Dermis microvascular lymphatic vessel endothelial cell (primary cell): ENCODE results near the gene IDH3G. TPM values are rescaled to one million over a fixed set of nuclear protein-coding genes. Genes with fewer than 3 reads are reported as not detected.
A peak's percentile ranks its signal among the peaks of the same experiment; 100 is the strongest.

Experiments used
- DNase-seq, 2 donors: peaks; one replicate each; pipeline versions ENCODE4 v3.0.0 to v3.0.0-alpha.2; 2010; ENCODE audit warnings: low read depth in 2 of 2
- total RNA-seq: library from RNA; depleted of rRNA; stranded (reverse); fragments of >200 nt; gene quantifications from 2 replicates; pipeline ENCODE4 v1.2.1, GENCODE V29; 2014

The IDH3G gene
- total RNA-seq, 1 donor from 2014 or later, result 35.9 TPM

DNA sequence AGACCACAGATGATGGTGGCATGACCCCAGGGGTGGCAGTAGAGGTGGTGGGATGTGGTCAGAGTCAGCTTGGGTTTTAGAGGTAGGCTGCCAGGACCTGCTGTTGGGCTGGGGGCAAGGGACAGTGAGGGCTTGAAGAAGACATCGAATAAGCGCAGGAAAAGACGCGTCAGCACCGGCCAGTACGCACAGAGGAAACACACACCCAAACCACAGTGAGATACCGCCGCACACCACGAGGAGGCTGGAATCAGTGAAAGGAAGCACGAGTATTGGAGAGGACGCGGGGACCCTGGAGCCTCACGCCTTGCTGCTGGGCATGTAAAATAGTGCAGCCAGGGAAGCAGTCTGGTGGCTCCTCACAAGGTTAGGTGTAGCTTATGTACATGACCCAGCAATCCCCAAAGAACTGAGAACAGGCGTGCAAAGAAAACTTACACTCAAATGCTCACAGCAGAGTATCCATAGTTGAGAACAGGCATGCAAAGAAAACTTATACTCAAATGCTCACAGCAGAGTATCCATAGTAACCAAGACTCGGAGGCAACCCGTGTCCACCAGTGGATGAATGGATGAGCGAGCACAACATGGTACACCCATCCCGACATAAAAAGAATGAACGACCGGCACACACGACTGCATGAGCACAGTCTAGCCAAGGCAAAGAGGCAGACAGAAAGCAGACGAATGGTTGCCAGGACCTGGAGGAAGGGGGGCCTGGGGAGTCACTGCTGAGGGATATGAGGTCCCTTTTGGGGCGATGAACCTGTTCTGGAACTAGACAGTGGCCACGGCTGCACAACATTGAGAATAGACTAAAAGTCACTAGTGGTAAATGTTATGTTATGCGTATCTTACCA, 22.9 kb upstream of the IDH3G start:
- no peak for DNase-seq

DNA sequence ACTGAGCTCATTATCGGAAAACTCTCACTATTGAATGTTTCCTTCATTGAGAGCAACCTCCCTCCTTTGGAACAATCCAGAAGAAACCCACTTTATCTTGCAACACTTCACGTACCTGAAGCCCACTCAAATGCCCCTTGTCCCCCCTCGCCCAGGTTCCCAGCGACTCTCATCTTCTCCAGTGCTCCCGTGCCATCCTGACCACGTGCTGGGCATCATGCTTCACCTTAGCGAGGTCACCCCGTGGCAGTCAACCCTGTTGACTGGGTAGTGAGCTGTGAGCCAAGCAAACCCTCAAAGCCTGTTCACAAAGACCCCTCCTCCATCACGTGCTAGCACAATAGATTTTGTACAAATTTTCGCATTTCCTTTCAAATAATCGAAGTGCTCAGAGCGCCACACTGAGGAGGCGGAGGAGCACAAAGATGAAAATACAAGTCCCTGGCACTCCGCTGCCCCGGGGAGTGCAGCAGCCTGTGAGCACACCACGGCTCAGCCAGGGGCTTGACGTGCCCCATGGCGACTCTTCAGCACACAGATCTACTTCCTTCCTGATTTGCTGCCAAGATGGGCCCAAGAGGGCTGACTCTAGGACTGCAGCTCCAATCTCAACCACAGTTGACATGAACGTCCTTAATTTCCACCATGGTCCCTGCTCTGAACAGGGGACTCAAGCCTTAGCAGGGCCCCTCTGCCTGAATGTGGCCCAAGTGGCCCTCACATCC, 20.6 kb upstream of the IDH3G start:
- no peak for DNase-seq

DNA sequence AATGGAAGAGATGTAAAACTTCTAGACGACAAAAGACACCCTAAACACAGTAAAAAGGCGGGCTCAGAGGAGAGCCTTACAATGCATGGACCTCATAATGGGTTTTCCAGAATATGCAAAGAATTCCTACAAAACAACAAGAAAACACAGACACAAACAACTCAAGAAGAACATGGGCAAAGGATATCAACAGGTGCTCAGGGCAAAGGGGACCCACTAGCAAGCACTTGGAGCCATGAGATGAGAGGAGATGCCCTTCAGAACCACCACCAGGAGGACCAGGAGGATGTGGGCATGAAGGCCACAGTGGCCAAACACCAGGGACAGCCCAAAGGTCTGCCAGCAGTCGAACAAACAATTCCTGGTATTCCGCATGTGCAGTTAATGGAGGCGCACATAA, 19.0 kb upstream of the IDH3G start:
- no peak for DNase-seq

DNA sequence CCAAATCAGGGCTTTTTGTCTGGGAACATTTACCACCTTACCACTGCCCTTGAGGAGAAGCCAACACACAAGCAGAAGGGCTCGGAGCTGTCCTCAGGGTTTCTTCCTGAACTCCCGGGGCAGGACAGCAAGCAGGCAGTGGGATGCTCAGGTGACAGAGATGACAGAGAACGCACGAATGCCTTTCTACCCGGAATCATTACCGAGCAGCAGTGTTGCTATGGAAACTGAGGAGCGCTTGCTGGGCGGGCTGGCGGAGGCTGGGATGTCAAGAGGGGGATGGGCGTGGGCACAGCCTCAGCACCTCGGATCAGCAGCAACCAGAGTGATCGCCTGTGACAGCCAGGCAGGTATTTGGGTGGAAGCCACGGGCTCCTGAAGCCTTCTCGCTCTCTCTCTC, 18.0 kb upstream of the IDH3G start:
- DNase-seq, result no peak

DNA sequence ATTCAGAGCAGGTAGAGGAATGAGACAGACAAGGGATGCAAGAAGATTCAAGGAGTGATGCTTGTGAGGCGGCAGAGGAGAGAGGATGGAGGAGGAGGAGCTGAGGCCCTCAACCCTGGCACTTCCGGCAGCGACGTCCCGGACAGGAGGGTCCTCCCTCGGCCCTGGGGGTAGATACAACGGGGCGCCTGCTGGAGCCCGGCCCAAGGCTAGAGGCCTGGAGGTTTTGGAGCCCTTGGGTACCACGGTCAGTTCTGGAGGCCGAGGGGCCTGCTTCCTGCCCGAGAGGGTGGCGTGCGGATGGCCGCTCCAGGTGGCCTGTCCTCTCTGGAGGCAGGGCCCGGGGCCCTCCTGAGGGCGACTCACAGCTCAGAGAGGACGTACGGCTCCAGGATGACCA, 13.8 kb upstream of the IDH3G start:
- no peak for DNase-seq

DNA sequence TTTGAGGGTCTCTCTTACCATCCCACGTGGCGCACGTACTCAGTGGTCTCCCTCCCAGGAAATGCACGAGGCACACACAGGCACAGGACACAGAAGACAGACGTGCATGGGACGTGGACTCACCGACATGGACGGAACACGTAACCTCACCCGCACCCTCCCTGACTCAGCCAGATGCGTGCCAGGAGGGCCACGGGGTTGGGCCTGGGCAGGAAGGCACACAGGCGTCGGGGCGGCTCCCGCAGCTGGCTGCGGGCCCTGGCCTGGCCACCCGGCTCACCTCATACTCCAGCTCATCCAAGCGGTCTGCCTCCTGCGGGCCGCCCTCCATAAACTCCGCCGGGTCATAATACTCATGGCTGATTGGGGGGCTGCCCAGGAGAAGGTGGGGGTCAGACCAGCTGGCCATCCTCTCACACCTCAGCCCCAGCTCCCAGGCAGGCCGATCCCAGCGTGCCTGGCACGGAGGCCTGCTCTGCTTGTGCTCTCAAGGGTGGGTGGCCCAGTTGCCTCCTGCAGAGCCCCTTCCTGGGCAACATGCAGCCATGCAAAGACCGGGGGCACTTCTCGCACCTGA, 12.9 kb upstream of the IDH3G start:
- DNase-seq, result peak; percentile 21 to 24

DNA sequence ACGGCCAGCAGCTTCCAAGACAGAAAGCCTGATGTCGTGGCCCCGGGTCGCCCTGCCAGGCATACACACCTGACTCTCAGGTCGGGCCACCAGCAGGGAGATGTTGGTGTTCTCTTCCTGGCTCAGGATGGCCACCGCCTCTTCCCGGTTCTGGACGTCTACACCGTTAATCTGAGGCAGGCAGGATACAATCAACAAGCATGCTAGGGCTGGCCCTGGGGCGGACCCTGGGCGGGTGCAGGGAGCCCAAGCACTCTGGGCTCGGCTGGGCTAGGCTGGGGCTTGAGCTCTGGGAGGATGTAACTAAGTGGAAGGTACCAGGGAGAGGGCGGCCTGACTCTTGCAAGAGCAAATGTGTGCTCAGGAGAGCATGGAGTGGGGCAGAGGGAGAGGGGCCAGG, 11.3 kb upstream of the IDH3G start:
- DNase-seq, result no peak

DNA sequence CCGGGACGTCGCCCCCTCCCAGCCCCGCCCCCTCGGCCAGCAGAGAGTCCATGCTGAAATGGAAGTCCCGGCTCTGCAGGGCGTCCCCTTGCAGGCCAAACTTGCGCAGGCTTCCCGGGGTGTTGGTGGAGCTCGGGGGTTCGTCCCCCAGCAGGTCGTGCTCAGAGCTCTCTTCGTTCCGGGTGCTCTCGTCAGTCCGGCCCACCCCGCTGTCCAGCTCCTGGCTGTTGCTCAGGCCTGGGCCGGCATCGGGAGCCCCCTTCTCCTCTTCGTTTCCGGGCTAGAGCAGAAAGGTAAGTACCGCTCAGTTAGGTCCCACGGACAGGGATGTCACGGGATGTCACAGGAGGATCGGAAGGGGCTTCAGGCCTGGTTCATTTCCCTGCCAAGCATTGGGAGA, 10.4 kb upstream of the IDH3G start:
- DNase-seq, result no peak

DNA sequence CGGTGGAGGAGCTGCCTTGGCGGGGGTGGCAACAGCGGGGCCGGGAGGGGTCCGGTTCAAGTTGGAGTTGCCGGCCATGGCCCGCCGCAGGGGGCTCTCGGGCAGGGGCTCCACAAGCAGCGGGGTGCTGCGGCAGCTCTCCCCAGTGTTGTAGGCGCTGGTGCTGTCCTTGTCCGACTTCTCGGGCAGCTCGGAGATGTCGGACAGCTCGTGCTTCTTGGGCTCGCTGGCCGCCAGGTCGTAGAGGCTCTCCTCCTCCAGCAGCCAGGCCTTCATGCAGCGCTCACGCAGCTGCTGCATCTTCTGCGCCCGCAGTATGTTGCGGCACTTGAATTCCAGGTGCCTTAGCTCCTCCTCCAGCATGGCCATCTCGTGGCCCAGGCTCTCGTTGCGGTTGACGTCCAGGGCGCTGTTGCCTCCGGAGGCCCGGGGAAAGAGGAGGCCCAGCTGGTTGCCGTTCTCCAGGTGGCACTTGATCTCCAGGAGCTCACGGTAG, 10.0 kb upstream of the IDH3G start:
- DNase-seq, result no peak

DNA sequence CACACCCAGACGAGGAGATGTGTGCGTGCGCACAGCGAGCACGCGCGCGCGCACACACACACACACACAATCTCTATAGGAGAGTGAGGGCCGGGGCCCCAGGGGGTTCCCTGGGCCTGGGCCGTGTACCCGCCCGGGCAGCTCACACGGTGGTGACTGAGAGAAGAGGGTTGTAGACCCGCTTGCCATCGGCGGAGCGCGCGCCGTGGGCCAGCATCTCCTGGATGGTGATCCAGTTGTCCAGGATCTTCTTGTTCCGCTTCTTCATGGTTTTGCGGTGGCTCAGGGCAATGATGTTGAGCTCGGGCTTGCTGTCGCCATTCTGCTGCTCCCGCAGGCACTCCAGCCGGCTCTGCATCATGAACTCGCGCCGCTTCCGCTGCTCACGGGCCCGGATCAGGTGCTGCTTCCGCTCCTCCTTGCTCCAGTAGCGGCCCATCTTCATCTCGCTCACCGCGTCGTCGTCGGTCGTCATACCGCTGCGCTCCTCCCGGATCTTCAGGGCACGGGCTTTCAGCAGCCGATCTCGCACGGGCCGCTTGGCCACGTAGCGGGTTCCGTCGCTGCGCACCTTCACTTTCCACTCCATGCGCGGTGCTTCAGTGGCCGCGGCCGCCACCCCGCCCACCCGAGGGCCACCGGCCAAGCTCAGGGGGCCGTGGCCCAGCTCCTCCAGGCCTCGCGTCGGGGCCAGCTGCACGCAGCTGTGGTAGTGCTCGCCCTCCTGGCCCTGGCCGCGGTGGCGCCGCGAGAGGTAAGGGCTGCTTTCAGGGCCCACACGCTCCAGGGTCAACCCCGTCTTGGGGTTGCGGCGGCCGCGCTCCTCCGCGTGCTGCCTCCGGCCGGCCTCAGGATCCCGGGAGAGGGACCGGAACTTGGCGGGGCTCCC, 9.3 kb upstream of the IDH3G start:
- DNase-seq, result no peak

DNA sequence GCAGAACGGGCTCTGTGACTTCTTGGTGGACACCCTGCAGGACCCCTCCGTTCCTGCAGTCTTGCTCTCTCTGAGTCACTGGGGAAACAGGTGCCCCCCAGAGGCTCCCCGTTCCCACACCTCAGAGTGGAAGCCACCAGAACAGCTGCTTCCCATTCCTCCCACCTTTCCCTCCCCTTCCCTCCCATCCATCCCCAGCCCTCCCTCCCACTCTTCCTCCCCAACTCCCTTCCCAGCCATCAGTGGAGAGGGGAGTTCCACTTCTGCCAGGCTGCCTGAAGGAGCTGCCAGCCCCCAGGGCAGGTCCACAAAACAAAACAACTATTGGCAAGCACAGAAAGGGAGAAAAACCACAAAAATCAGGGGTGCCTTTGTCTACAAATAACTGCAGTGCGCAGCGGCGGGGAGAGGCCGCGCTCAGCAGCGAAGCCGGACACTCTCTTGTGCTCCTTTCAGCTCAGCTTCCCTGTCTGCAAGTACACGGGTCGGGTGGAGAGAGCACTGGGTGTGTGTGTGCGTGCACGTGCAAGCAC, 8.4 kb upstream of the IDH3G start:
- no peak for DNase-seq

DNA sequence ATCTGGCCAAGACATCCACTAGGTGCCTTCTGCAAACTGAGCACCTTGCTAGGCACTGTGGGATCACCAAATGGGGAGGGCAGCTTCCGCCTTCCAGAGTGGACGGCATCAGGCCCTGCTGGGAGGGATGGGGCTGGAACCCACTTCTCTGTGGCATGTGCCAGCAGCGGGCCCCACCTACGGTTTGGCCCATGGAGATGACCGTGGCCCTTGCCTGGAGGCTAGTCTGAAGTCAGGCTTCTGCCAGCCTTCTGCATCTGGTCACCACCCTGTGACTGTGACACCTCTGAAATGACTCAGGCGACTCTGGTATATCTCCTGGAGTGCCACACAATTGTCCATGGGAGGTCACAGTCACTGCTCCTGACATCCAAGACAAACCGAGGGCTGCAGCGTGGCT, 7.5 kb upstream of the IDH3G start:
- DNase-seq, result no peak

DNA sequence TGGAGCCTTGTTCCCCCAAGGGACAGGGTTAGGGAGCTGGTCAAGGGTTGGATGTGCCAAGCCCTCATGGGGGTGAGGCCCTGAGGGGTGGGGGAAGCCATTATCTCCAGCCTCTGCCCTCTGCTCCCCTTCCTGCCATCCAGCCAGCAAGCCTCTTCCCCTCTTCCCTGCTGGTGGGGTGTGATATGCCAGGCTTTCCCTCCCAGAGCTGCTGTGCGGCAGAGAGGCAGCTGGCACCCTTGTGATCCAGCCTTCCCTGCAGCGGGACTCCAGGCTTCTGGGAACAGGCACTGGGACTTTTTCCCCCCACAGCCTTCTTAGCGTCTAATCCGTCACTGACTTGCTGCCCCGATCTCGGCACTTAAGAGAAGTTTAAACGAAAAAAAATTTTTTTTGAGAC, 6.6 kb upstream of the IDH3G start:
- no peak for DNase-seq

DNA sequence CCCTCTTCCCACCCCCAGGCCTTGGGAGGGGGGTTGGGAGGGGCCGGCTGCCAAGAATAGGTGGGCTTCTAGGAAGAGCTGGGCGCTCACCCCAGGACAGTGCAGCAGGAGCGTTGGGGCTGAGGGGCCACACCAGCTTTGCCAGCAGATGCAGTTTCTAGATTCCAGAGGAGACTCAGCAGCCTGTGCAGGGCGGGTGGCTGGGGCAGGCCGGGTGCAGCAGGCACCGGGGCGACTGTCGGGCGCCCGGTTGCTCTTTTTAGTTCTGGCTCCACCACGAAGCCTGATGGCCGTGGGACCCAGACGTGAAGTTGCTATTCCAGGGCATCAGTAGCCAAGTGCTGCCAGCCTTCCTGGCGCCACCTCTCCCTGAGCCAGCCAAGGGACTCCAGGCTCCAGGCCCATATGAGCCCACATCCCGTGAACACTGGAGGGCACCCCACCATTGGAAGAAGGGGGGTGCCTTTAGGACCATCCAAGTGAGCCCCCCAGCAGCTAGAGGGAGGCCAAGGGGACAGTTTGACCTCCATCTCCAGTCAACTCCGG, 6.1 kb upstream of the IDH3G start:
- DNase-seq, result no peak

DNA sequence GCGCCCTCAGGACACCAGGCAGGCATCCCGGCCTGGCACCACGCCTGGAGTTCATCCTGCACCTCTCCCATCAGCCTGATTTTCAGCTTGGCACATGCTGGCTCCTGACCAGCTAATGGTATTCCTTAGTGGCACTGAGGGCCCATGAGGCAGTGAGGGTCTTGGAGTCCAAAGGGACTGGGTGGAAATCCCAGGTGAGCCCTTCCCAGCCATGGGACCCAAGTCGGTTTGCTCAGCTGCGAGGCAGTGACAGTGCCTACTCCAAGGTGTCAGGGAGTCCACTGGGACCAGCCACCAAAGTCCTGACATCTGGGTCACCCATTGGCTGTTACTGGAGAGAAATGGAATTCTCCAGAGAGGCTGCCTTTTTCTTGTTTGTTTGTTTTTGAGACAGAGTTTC, 5.2 kb upstream of the IDH3G start:
- DNase-seq, result no peak

DNA sequence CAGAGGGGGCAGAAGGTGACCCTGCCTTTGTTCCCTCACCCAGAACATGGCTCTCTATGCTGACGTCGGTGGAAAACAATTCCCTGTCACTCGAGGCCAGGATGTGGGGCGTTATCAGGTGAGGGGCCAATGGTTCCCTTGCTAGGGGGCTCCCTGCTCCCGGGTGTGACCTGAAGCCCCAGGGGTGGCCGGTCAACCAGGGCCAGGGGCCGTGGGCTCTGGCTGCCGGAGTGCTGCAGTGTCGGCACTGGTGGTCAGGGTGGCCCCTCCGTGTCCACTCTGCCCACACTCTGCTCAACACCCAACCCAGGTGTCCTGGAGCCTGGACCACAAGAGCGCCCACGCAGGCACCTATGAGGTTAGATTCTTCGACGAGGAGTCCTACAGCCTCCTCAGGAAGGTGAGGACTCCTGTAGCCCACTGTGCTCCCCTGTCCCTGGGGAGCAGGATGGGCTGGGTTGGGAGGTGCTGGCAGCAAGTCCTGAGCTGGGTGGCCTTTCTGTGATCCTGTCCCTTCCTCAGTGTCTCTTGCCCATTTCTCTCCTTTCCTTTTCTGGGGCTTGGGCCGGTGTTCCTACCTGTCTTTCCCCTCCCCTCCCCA, 3.3 kb upstream of the IDH3G start:
- DNase-seq, result no peak

DNA sequence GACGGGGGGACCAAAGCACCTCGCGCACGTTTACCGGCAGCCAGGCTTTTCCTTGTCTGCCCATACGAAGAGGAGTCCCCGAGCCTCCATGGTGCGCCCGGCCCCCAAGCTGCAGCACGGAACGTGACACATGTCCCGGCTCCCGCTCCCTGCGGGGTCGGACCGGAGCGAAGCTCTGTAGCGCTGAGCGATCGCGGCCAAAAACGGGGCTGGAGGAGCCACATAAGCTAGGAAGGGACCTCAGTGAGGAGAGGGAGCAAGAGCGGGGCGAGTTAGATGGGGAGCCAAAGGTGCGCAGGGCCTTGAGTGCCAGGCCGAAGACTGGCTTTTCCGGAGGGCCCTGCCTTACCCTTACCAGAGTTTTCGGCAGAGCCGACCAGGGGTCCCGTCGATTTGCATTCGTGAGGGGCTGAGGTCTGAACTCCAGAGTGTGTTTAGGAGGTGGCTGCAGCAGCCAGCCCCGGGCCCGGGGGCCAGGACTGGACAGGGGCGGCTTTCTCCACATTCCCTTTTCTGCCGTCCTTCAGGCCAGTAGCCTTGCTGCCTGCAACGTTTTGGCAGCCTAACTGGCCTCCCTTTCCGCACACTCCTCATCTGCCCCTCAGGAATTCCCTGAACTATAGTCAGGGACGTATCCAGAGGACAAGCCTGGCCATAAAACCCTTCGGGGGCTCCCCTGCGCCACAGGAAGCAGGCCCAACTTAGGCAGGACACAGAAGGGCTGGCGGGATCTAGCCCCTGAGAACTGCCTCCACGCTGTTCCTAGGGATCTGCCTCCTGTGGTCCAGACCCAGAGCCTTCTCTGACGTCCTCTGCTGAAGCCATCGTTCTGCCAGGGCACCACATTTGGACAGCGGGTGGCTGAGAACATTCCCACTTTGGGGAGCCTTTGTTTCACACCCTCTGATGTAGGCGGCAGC, 982 bp upstream of the IDH3G start:
- peak in 1 of 2 donors; percentile 11 for DNase-seq

DNA sequence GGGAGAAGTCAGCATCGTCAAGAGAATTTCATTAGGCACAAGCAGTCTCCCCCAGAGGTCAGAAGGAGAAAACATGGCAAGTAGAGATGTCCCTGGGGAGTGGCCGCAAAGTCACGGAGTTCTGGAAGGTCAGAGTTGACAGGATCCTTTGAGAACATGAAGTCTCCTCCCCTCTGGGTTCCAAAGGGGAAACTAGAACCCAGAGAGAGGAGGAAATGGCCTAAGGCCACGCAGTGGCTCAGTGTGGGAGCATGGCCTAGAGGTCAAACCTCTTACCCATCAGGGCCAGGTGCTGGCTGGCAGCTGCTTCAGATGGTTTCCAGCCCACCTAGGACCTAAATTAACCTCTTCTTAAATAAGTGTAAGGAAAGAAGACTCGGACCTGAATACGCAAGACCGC, 884 bp downstream of the IDH3G start:
- DNase-seq, result no peak

DNA sequence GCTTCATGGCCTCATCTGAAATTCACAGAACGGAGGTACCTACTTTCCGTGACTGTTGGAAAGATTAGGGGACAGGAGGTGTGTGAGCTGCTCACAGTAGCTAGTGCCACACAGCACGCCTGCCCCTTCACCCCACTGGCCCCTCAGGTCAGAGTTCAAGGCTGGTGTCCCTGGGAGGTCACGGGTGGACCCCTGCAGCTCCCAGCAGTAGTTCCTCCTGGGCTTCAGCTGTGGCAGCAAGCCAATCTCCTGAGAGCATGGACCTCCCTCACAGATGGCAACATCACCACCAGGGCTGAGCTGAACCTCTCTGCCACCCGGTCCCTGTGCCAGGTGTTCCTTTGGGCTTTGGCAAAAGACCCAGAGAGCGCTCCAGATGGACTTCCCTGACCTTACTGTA, 1.8 kb downstream of the IDH3G start:
- no peak for DNase-seq
